Keratinocyte (primary cell): ENCODE data around the gene SPATA16.

ENCODE experiments used
- CTCF ChIP-seq, 3 experiments: IDR thresholded peaks in 1 of 3; conservative IDR thresholded peaks in 1 of 3; optimal IDR thresholded peaks in 1 of 3; 2 replicates in 2 of 3; 3 replicates in 1 of 3; pipeline versions ENCODE3 to v1.5.1; 2011; ENCODE audit warnings: low read length in 3 of 3, mild to moderate bottlenecking in 3 of 3, moderate library complexity in 2 of 3, control low read depth in 1 of 3, inconsistent platforms in 1 of 3; ENCODE audit not compliant: insufficient read depth in 2 of 3; ENCODE audit errors: extremely low read depth in 1 of 3
- EZH2 ChIP-seq: IDR thresholded peaks from one replicate; pipeline ENCODE4 v1.6.1; 2012; ENCODE audit warnings: inconsistent platforms, mild to moderate bottlenecking, low read length, moderate library complexity

DNA sequence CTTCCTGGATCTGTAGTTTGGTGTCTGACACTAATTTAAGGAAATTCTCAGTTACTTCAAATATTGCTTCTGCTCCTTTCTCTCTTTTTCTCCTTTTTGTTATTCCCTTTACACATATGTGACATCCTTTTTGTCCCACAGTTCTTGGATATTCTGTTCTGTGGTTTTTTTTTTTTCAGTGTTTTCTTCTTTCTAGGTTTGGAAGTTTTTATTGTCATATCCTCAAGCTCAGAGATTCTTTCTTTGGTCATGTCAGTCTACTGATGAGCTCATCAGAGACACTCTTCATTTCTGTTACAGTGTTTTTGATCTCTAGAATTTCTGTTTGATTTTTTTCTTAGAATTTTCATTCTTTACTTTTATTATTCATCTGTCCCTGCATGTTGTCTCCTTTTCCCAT lies 140.5 kb downstream of the SPATA16 start:
- TF ChIP-seq CTCF (optimal IDR thresholded peaks at IDR 0.05 in 1 of 3, IDR thresholded peaks at IDR 0.05 in 1 of 3, conservative IDR thresholded peaks at IDR 0.05 in 1 of 3; ENCODE audit: extremely low read depth in 1 of 3, insufficient read depth in 2 of 3, low read length in 3 of 3) = no peak
- TF ChIP-seq EZH2 = no peak
